ENCODE data around the gene BICD1. TPM values are rescaled to one million over a fixed set of nuclear protein-coding genes. Genes with fewer than 3 reads are reported as not detected.

Gene BICD1
- polyA plus RNA-seq, 4 donors, result 19.6 to 25.3 (median 21.8) TPM

DNA sequence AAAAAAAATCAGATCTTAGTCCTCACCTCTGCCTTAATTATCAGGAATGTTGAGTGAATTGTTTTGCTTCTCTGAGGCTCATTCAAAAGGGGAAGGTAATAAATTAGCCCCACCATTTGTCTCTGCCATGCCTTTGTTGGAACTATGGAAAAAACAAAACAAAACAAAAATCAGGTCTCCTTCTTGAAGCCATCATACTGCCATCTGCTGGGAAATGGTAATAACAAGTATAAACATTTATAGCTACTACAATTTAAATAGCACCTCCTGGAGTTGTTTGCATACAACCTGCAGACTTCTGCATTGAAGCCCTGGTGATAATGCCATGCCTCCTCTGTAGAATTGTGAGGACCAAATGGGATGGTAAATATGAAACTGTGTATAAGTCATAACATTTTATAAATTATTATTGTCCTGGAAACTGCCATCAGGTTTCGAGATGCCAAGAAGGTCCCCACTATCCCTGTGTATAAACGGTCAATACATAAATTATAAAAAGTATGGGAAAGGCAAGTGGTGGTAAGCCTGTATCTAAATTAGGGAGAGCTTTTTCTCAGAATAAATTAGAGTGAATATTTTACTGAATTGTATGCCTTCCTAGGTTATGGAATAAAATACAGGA lies 205.5 kb downstream of the BICD1 start:
- peak; percentile 42 to 73 (median 52) for DNase-seq (ENCODE audit: low read depth in 4 of 4, low spot score in 2 of 4)

GRCh38 chr12:32322354-32322753 lies 215.7 kb downstream of the BICD1 start:
- no peak for DNase-seq (ENCODE audit: low read depth in 4 of 4, low spot score in 2 of 4)

GRCh38 chr12:32331133-32331532 lies 224.5 kb downstream of the BICD1 start:
- no peak for DNase-seq (ENCODE audit: low read depth in 4 of 4, low spot score in 2 of 4)

- no peak for DNase-seq (ENCODE audit: low read depth in 4 of 4, low spot score in 2 of 4)
Observed at GRCh38 chr12:32332446-32332845, 225.8 kb downstream of the BICD1 start.

DNA sequence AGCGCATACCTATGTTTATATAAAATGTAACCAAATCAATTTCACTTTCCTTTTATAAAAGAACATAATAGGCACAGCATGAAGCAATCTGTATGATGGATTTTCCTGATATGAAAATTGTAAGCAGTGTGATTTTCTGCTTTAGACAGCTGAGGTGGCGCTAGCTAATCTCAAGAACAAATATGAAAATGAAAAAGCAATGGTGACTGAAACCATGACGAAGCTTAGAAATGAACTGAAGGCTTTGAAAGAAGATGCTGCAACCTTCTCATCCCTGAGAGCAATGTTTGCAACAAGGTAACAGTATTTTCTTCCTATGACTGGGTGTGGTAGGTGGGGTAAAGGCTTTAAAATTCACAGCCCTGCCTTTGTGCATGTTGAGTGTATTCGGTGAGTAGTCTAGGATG lies 227.7 kb downstream of the BICD1 start:
- no peak for DNase-seq (ENCODE audit: low read depth in 4 of 4, low spot score in 2 of 4)

GRCh38 chr12:32336261-32336660 lies 229.6 kb downstream of the BICD1 start:
- no peak for DNase-seq (ENCODE audit: low read depth in 4 of 4, low spot score in 2 of 4)

DNA sequence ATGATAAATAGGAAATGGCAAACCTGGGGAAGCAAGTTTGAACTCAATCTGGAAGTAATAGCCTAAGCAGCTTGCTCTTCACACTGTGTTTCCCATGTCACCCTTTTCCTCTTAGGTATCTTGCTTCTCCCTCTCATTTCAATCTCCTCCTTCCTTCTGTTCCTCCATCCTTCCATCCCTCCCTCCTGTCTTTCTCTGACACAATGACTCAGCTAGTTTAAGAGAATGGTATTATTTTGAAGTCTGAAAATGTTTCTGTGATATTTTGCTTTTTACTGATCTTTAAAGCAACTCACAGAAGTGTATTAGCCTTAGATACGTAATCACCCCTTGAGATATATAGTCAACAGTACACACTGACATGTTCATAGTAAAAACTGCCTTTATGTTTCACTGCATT lies 236.8 kb downstream of the BICD1 start:
- no peak for DNase-seq (ENCODE audit: low read depth in 4 of 4, low spot score in 2 of 4)

DNA sequence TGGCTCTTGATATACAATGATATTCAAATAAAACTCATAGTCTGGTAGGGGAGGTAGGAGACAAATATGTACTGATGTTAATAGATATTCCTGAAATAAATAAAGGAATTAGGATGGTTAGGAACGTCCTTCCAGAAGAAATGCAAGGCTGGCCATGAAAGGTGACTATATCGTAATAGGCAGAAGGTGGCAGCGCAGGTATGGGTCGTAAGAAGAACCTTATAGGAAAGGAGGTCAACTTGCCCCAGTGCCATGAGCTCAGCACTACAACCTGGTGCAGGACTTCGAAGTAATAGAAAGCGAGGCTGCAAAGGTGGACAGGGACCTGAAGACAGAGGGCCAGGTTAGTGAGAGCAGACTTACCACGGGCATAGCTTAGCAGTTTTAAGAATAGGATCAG lies 237.4 kb downstream of the BICD1 start:
- DNase-seq (ENCODE audit: low read depth in 4 of 4, low spot score in 2 of 4), result no peak

DNA sequence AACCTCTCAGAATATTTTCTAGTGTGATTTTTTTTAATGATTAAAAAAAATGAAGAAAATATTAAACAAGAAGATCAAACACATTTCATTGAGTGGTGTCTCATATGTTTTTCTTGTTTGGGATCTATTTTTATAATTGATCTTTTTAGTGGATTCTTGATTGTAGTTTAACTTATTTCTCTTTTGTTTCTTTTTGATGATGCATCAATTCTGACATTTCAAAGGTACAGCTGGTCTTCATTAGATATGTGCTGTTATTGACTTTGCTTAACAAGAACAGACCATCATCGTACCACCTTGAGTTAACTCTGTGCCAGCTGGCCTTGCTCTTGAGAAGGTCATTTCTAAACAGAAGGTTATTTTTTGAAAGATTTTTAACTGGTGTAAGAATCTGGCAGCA lies 246.9 kb downstream of the BICD1 start:
- no peak for DNase-seq (ENCODE audit: low read depth in 4 of 4, low spot score in 2 of 4)

DNA sequence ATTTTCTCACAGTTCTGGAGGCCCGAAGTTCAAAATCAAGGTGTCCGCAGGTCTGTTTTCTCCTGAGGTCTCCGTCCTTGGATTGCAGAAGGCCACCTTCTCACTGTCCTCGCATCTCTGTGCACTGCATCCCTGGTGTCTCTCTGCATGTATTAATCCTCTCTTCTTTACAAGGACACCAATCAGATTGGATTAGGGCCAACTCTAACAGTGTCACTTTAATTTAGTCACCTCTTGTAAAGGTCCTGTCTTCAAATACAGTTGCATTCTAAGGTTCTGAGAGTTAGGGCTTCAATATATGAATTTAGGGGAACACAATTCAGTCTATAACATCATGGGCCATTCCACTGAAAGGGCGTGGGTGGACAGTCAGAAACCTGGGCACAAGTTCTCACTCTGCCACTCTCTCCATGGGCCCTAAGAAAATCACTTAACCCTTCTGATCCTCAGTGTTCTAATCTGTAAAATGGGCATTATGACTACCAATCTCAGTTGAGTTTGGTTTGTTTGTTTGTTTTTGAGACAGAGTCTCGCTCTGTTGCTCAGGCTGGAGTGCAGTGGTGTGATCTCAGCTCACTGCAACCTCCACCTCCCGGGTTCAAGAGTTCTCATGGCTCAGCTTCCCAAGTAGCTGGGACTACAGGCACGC lies 251.1 kb downstream of the BICD1 start:
- DNase-seq (ENCODE audit: low read depth in 4 of 4, low spot score in 2 of 4), result no peak

DNA sequence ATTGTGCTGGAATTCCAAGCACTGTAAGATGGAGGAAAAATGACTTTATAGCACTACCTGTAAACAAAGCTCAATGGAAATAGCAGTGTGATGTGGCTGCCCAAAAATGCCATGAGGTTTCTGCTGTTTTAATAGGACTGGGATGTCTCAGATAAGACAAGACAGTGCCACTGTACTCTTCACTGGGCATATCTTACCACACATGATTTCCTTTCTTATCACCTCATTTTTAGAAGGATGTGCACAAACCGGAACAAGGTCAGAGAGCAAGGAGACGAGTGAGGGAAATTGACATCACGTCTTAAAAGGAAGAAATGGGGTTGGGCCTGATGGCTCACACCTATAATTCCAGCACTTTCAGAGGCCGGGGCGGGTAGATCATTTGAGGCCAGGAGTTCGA lies 254.3 kb downstream of the BICD1 start:
- DNase-seq (ENCODE audit: low read depth in 4 of 4, low spot score in 2 of 4), result no peak

GRCh38 chr12:32362892-32363291 lies 256.2 kb downstream of the BICD1 start:
- no peak for DNase-seq (ENCODE audit: low read depth in 4 of 4, low spot score in 2 of 4)

GRCh38 chr12:32365473-32366064 lies 258.9 kb downstream of the BICD1 start:
- peak in 3 of 4 donors; percentile 28 to 56 (median 46) for DNase-seq (ENCODE audit: low read depth in 4 of 4, low spot score in 2 of 4)

GRCh38 chr12:32366714-32367113 lies 260.1 kb downstream of the BICD1 start:
- no peak for DNase-seq (ENCODE audit: low read depth in 4 of 4, low spot score in 2 of 4)

DNA sequence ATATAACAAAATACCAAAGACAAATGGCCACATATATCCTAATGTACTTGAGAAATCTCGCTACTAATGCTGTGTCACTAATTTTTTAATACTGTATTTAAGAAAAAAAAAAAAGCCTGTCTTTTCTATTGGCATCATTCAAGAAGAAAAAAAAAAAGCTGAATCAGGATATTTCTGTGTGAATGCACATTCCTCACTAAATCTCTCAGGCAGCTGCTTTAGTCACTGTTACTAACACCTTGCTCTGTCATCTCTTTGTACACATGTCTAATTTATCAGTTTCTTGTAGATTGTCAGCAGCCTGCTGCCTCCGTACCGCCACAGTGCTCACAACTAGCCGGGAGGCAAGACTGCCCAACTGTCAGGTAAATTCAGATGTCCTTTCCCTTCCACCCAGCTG lies 260.7 kb downstream of the BICD1 start:
- no peak for DNase-seq (ENCODE audit: low read depth in 4 of 4, low spot score in 2 of 4)

GRCh38 chr12:32369202-32369601 lies 262.6 kb downstream of the BICD1 start:
- DNase-seq (ENCODE audit: low read depth in 4 of 4, low spot score in 2 of 4), result no peak

DNA sequence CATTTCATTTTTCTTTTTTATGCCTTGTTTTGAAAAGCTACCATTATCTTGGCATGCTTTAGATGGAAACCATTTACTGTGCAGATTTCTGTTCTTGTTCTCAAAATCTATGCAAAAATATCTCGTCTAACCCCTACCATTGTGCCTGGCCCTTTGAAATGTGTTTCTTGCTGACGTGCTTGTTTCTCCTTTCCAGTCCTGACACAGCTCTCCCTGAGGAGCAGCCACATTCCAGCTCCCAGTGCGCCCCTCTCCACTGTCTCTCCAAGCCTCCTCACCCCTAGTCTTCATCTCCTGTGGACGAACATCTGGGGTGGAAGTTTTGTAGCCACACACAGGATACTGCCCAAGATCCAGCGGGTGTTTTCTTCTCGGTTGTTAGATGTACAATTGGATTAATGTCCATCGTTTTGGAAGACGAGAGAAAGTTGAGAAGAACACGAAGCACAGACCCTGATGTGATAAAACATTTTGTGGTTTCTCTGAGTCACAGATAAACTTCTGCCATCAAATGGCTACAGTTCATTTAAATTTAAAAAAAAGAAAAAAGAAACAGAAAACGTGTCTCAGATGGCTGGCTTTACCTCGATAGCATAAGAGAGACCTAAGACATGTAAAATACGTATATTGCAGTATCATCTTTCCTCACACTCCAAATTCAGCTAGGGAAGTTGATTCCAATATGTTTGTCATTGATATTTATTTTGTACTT lies 270.9 kb downstream of the BICD1 start:
- DNase-seq (ENCODE audit: low read depth in 4 of 4, low spot score in 2 of 4), result no peak

DNA sequence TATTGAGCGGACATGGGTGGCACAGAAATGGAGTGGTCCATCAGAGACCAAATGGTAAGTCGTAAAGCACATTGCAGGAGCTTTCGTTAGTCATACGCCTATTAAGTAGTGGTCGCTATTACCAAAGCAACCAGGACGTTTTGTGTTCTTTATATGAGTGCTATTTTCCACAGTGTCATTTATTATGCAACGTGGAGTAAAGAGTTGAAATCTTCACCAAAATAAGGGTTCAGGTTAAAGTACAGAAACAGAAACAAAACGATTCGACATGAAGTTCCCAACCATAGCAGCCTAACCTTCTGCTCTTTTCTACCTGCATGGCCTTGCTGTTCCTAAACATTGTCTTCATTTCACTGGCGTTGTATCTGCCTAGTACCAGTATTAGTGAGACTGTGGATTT lies 272.6 kb downstream of the BICD1 start:
- no peak for DNase-seq (ENCODE audit: low read depth in 4 of 4, low spot score in 2 of 4)

DNA sequence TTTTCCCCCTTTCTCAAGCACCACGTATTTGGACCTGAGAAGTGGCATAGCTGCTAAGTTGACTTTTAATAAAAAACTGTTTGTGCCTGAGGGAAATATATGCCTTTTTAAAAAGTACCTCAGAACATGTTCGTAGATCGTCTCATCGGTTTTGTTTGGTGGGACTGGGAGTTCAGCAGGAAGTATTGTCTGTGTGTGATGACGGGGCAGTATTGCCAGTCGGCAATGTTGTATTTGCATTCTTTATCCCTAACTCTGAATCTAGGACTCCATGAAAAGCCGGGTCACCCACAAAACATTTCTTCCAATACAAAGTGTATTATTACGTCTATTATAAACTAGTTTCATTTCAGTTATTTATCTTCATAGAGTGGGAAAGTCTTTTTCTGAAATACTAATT lies 273.0 kb downstream of the BICD1 start:
- no peak for DNase-seq (ENCODE audit: low read depth in 4 of 4, low spot score in 2 of 4)

DNA sequence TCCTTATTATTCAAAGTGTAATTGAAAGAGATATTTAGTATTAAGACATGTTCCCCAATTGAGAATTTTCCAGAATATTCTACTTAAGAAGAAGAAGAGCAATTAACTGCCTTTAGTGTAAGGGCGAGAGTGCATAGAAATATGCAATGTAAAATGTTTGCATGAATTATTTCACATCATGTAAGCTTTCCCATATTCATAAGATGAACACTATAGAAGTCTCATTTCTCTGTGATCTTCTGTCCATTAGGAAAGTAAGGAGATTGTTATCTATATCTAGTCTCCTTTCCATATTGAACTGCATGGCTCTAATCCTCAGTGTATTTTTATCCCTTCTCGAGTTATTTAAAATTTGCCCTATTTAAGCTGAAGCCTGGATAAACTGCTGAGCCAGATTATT lies 275.6 kb downstream of the BICD1 start:
- no peak for DNase-seq (ENCODE audit: low read depth in 4 of 4, low spot score in 2 of 4)

- DNase-seq (ENCODE audit: low read depth in 4 of 4, low spot score in 2 of 4), result no peak
Observed at GRCh38 chr12:32390572-32391219, 284.0 kb downstream of the BICD1 start.

Data from left renal cortex interstitium (tissue), 4 donors.